Measurements from ENCODE around the gene DUSP7.

DNA sequence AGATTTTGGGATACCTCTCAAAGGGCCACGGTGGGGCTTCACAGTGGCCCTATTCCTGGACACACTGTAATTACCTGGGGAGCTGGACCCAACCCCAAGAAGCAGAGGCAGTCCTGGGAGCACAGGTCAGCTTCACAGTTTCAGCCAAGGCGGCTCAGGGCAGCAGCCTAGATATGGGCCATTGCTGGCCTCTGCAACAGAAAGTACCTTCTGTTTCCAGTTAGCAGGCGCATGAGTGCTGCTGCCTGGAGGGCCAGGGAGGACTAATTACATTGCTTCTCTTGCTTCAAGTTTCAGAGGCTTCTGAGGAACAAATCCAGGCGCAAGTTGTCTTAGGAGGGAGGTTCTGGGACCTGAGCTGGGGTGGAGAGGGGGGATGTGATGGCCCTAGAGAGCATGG is 13.5 kb upstream of the DUSP7 start:
- TF ChIP-seq EZH2 (IDR thresholded peaks at IDR 0.05): no peak
- TF ChIP-seq, protein P1, sequence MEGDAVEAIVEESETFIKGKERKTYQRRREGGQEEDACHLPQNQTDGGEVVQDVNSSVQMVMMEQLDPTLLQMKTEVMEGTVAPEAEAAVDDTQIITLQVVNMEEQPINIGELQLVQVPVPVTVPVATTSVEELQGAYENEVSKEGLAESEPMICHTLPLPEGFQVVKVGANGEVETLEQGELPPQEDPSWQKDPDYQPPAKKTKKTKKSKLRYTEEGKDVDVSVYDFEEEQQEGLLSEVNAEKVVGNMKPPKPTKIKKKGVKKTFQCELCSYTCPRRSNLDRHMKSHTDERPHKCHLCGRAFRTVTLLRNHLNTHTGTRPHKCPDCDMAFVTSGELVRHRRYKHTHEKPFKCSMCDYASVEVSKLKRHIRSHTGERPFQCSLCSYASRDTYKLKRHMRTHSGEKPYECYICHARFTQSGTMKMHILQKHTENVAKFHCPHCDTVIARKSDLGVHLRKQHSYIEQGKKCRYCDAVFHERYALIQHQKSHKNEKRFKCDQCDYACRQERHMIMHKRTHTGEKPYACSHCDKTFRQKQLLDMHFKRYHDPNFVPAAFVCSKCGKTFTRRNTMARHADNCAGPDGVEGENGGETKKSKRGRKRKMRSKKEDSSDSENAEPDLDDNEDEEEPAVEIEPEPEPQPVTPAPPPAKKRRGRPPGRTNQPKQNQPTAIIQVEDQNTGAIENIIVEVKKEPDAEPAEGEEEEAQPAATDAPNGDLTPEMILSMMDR (IDR thresholded peaks at IDR 0.05): no peak
